ENCODE measurements around the gene PABPN1. TPM values are rescaled to one million over a fixed set of nuclear protein-coding genes. Genes with fewer than 3 reads are reported as not detected.

Gene PABPN1
- total and polyA plus RNA-seq, 2 of the 13 experiments (the other 11 are each of a cell fraction or from before 2014, with no cell fraction given): 233 to 524 TPM

- TF ChIP-seq ZNF576 (CRISPR knock-in tag; IDR thresholded peaks at IDR 0.05) (no peak), ZNF746 (CRISPR knock-in tag; IDR thresholded peaks at IDR 0.05) (no peak), TMF1 (CRISPR knock-in tag; IDR thresholded peaks at IDR 0.05; ENCODE audit: low read depth) (no peak), RXRA (CRISPR knock-in tag; IDR thresholded peaks at IDR 0.05) (peak; percentile 69), CREB3 (CRISPR knock-in tag; IDR thresholded peaks at IDR 0.05) (no peak), SPEN (CRISPR knock-in tag; IDR thresholded peaks at IDR 0.05; ENCODE audit: low read depth) (peak; percentile 77; the same call in 1 of the 2 replicates), ZNF644 (CRISPR knock-in tag; IDR thresholded peaks at IDR 0.05; ENCODE audit: low read depth) (no peak), PAXIP1 (CRISPR knock-in tag; conservative IDR thresholded peaks at IDR 0.05) (no peak; the same call in 1 of the 2 replicates), KAT2B (IDR thresholded peaks at IDR 0.05; ENCODE audit: borderline replicate concordance, low read depth, low read length) (peak; percentile 11; the same call in 1 of the 2 replicates), ZNF383 (CRISPR knock-in tag; IDR thresholded peaks at IDR 0.05; ENCODE audit: borderline replicate concordance) (0 out of 2 replicates have a peak, but pooled peaks have one; percentile 71), TOPORS (CRISPR knock-in tag; IDR thresholded peaks at IDR 0.05) (no peak), ZNF329 (CRISPR knock-in tag; IDR thresholded peaks at IDR 0.05; ENCODE audit: low read depth) (0 out of 2 replicates have a peak, but pooled peaks have one; percentile 27), IKZF1 (IDR thresholded peaks at IDR 0.05) (no peak), TARDBP (CRISPR knock-in tag; IDR thresholded peaks at IDR 0.05) (peak; percentile 58; the same call in 1 of the 2 replicates), RARG (CRISPR knock-in tag; IDR thresholded peaks at IDR 0.05; ENCODE audit: low read depth) (no peak), FOXC1 (CRISPR knock-in tag; IDR thresholded peaks at IDR 0.05; ENCODE audit: borderline replicate concordance) (no peak), ZSCAN20 (CRISPR knock-in tag; IDR thresholded peaks at IDR 0.05; ENCODE audit: borderline replicate concordance) (peak; percentile 98; the same call in 1 of the 2 replicates), ZNF160 (CRISPR knock-in tag; IDR thresholded peaks at IDR 0.05) (0 out of 2 replicates have a peak, but pooled peaks have one; percentile 2)
- TF ChIP-seq, protein P1, sequence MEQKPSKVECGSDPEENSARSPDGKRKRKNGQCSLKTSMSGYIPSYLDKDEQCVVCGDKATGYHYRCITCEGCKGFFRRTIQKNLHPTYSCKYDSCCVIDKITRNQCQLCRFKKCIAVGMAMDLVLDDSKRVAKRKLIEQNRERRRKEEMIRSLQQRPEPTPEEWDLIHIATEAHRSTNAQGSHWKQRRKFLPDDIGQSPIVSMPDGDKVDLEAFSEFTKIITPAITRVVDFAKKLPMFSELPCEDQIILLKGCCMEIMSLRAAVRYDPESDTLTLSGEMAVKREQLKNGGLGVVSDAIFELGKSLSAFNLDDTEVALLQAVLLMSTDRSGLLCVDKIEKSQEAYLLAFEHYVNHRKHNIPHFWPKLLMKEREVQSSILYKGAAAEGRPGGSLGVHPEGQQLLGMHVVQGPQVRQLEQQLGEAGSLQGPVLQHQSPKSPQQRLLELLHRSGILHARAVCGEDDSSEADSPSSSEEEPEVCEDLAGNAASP (CRISPR knock-in tag; IDR thresholded peaks at IDR 0.05; ENCODE audit: borderline replicate concordance): peak; percentile 5
- TF ChIP-seq, protein P2, sequence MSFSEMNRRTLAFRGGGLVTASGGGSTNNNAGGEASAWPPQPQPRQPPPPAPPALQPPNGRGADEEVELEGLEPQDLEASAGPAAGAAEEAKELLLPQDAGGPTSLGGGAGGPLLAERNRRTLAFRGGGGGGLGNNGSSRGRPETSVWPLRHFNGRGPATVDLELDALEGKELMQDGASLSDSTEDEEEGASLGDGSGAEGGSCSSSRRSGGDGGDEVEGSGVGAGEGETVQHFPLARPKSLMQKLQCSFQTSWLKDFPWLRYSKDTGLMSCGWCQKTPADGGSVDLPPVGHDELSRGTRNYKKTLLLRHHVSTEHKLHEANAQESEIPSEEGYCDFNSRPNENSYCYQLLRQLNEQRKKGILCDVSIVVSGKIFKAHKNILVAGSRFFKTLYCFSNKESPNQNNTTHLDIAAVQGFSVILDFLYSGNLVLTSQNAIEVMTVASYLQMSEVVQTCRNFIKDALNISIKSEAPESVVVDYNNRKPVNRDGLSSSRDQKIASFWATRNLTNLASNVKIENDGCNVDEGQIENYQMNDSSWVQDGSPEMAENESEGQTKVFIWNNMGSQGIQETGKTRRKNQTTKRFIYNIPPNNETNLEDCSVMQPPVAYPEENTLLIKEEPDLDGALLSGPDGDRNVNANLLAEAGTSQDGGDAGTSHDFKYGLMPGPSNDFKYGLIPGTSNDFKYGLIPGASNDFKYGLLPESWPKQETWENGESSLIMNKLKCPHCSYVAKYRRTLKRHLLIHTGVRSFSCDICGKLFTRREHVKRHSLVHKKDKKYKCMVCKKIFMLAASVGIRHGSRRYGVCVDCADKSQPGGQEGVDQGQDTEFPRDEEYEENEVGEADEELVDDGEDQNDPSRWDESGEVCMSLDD (CRISPR knock-in tag; IDR thresholded peaks at IDR 0.05; ENCODE audit: borderline replicate concordance): no peak; the same call in 1 of the 2 replicates
Observed at GRCh38 chr14:23302290-23303225, 18.7 kb upstream of the PABPN1 start, which contains the start of gene PPP1R3E (continued).
